NOMO-1 (cell line): ENCODE data around the gene MACROD1.
"Not testable (repeated sequence)": the region's sequence is repeated elsewhere in the genome, so short reads cannot be mapped to it uniquely, and the experiment has no call there.

ENCODE experiments used
- DNase-seq, 2 experiments: peaks; one replicate each; lab custom pipeline; 2025; ENCODE audit not compliant: unreplicated experiment in 2 of 2; lab: John Stamatoyannopoulos, UW

The MACROD1 gene

DNA sequence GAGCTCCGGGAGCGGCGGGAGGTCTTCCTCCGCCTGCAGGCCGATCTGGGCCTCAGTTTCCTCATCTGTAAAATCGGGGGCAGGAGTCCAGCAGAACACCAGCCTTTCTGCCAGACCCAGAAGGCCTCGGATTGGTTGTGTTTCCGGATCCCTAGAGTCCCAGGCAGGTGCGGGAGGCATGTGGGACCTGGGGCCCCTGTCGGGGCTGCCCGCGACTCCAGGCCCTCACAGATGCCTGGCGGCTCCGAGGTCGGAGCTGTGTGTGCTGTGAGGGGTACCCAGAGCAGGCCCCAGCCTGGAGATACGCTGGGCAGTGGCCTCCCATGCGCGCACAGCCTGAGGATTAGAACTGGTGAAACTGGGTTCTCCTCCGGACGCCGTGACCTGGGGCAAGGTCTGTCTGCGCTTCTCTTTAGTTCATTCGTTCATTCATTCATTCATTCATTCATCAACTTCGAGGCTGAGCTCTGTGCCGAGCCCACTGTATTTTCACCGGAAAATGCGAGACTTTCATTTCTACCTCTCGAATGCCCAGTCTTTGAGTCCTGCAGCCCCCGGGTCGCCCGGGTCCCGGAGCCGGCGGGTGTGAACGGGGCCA, 105.6 kb downstream of the MACROD1 start:
- no peak for DNase-seq

DNA sequence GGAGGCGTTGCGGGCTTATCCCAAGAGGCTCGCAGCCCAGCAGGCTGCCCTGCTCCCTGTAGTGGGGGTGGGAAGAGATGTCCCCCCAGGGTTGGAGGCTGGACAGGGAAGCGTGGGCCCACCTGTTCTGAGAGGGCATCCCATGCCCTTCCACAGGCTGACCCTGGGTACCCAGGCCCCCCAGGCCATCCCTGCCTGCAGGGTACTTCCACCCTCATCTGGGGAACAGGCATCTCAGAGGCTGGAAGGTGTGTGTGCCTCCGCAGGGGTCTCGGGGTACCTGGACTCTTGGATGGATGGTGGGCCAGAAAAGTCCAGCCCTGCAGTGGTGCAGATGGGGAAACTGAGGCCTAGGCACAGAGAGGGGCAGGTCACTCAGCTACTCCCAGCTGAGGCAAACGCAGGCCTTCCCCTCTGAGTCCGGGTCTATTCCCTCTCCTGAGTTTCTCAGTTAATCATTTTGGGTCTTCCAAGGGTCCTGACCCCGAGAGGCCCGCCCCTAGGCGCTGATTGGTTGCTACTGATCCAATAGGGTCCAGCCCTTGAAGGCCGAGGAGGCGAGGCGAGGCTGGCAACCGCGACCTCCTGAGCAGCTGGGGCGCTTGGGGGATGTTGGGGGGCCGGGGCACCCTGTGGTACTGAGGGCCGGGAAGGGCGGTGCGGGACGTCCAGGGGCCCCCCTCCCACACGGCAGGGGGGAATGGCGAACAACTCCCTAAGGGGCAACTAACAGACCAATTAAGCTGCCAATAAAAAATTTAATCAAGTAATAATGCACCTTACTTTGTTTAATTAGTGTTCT, 106.4 kb downstream of the MACROD1 start:
- DNase-seq: no peak

DNA sequence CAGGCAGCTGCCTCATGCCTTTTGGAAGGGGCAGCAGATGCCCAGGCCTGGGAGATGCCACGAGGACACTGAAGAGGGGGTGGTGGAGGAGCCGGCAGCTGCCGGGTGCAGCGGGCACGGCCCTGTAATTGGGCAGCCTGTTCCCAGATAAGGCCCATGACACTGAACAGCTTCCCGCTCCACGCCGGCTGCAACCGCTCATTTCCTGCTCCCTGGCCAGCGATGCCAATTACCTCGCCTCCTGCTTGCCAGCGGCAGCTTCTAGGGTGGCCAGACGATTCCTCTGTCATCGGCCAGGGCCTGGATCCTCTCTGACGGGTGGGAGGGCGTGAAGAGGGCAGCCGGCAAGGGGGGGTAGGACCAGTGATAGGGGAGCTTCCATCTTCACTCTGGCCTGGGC, 107.4 kb downstream of the MACROD1 start:
- DNase-seq: no peak

DNA sequence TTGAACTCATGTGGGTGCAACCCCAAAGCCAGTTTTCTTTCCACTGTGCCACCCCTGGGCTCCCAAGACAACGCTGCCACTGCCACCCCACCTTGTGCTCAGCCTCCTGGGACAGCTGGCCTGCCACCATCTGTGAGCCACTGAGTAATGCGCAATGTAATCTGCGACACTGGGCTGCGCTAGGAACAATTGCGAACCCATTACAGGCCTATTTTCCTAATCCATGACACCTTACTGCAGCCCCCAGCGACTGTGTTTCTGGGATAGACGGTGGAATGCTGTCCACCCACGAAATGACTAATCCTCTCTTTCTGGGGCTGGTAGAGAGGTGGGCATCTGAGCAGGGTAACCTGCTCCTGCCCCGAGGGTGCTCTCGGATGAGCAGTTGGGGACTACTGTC, 108.0 kb downstream of the MACROD1 start:
- DNase-seq: no peak

DNA sequence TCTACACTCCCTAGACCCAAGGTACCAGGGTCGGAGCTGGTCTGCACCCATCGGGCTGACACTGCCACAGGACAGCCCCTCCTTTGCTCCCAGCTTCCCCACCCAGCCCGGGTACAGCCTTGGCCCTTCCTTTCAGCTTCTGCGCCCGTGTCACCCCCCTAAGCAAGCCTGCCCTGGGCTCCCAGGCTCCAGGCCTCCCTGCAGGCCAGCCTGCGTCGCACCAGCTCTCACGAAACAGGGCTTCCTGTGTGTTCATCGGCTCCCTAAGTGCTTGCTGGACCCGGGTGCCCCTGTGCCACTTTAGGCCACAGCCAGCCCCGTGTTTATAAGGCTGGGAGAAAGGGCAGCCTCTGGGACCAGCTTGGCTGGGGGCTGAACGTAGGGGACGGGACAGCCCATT, 109.1 kb downstream of the MACROD1 start:
- DNase-seq: no peak

DNA sequence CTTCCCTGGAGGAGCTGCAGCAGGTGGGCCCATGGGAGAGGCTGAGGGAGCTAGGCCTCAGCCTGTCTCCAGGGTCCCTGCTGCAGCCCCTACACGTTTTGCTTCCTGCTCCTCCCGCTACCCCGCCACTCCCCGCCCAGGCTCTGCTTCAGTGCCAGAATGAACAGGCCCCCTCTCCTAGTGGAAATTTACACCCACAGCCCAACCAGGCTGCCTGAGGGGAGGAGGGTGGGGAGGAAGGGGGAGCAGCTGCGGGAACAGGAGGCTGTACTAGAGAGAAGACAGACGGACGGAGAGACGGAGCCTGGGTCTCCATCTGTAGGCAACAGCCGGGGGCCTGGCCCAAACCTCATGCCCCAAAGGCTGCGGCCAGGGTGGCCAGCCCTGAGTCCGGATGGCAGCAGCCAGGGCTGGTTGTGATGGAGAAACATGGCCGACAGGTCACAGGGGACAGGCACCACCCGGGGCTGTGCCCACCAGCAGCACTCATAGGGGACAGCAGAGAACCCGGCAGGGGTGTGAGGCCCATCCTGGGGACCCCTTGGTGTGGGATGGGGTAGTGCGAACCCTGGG, 109.6 kb downstream of the MACROD1 start:
- no peak for DNase-seq

DNA sequence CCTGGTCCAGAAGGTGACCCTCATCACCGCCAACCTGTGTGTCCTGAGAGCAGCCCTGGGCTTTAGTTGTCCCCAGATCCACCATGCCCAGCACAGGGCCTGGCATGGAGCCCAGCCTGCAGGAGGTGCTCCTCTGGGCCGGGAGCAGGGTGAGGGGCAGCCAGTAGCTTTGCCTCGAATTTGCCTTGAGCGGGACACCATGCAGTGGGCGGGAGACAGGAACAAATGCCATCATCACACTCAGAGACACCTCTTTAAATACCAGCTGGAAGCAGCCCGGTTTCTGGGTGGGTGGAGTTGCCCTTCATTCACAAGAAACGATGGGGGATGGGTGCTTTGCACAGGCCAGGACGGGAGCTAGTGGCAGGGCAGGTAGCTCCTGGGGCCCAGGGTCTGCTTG, 110.8 kb downstream of the MACROD1 start:
- DNase-seq: no peak

DNA sequence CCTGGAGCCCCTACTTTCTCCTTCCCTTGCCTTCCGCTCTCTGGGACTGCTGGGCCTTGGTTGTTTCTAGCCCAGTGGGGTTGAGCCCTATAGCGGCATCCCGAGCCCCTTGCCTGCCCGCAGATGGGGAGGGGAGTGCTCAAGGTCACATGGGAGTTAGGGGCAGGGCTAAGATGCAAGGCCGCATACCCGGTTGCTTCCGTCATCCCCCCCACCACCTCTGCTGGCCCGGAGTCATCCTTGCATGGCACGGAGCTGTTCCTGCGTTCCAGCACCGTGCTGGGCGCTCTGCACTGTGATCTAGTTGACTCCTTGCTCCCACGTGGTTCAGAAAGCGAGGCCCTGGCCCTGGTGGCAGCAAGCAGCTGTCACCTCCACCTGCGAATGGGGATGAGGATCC, 112.2 kb downstream of the MACROD1 start:
- DNase-seq: no peak

DNA sequence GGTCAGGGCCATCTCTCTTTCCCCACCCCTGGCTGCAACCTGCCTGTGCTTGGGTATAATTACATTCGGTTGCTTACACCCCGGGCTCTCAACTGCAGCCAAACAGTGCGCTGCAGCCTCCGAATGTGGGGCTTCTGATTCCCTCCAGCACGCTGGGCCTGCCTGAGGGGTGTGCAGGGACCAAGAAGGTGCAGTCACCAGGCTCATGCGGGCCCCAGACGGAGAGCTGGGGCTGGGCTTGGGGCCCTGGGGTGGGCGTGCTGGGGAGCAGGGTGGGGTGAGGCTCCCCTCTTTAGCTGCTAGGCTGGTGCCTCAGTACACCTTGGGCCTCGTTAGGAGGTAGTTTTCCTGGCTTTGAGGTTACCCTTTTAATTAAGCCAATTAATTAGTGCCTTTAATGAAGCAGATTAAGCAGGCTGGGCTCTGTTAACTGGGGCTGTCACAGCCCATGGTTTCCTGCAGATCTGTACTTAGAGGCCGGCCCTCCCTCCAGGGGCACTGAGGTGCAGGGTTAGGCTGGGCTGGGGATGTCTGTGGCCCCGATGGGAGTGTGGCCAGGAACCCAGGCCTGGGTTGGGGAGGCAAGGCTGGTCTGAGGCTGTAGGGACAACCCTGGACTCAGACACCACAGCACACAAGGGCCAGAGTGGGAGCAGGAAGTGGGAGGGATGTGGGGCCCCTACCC, 112.8 kb downstream of the MACROD1 start:
- no peak for DNase-seq

DNA sequence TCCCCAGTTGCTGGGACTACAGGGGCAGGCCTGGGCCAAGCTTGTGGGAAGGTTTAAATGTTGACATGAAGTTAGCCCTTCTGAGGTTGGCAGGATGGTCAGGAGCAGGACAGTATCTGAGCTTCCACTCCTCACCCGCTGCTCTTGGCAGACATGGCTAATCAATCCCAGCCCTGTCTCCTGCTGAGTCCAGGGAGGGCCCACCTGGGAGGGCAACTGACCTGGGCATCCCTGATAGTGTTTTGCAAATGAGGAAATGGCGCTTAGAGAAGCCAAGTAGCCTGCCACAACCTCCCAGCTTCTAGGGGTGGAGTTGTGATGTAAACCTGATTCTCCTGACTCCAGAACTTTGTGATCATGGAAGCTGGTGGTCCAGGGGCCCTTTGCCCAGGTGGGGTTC, 113.5 kb downstream of the MACROD1 start:
- DNase-seq: no peak

DNA sequence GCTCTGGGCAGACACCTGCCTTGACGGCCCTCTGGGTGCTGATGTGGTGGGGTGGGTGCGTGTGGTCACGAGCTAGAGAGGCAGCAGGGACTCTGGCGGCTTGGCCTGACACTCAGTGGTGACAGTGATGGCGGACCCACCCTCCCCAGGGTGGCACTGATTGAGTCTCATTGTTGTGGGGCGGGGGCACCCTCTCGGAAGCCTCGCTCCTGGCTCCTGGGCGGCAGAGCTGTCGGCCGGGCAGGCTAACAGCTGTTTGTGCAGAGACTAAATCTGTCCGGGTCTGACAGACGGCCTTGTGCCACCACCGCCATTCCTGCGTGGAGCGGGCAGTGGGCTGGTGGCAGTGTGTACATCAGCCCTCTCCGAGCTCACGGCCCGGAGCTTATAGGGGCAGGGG, 114.6 kb downstream of the MACROD1 start:
- DNase-seq: no peak

DNA sequence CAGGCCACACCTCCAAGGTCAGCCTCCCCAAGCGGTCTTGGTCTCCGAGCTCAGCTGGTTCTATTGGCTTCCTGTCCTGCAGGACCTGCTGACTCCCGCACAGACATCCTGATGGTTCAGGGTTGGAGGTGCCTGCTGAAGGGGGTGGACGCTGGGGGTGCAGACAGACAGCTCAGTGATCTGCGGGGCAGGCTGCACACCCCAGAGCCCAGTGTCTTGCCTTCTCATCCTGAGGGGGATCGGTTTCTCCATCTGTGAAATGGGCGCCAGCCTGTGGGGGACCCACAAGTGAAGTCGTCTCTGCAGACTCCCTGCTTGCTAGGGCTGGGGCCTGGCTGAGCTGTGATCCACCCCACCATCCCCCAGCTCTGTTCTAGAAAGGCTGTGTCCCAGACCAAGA, 116.4 kb downstream of the MACROD1 start:
- DNase-seq: no peak

DNA sequence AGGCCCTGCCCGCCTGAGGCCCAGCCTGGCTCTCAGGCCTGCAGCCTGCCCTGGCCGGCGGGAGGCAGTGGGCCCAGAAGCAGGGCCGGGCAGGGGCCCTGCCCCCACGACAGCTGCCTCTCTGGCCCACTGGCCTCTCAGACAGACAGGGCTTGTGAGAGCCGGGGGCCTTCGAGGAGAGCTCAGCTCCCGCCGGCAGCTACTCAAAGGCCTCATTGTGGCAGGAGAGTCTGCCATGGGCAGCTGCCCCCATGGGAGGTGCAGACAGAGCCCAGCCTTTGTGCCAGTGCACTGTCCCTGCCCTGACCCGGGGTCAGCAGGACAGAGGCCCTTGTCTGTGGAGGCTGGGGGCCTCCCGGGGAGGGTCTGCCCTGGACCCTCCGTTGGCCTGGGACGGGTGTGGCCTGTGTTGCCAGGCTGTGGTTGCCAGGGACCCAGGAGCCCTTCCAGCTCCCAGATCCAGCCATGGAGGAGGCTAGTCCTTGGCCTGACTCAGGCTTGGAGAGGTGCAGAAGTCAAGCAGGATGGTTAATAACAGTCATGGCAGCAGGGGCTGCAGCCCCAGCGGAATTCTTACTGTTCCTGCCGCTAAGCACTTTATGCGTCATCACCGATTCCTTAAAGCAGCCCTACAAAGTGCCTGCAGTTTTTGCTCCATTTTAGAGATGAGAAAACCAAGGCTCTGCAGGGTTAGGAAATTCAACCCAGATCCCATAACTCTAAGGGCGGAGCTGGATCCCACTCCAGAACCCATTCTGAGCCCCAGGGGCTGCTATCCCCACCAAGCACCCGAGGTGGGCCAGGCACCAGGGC, 117.7 kb downstream of the MACROD1 start:
- DNase-seq: no peak

DNA sequence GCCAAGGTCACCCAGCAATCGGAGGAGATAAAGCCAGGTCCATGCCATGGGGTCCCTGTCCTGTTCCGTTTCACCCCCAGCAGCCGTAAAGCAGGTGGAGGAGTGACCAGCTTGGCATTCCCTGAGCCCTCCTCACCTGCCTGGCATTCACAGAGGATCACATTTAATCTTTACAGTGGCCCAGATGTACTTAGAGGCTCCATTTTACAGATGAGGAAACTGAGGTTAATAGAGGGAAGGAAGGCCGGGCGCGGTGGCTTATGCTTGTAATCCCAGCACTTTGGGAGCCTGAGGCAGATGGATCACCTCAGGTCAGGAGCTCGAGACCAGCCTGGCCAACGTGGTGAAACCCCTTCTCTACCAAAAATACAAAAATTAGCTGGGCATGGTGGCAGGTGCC, 118.5 kb downstream of the MACROD1 start:
- DNase-seq: not testable (repeated sequence)

DNA sequence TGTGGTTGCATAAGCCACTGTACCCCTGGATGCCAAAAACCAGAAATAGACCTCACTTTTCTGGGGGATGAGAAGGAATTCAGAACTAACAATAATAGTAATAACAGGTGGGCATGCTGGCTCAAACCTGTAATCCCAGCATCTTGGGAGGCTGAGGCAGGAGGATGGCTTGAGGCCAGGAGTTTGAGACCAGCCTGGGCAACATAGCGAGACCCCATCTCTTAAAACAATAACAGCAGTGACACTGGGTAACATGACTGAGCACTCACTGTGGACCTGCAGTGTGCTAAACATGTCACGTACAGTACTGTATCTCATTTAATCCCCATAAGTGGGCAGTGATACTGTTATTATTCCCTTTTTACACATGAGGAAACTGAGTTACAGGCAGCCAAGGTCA, 120.2 kb downstream of the MACROD1 start:
- DNase-seq: no peak

DNA sequence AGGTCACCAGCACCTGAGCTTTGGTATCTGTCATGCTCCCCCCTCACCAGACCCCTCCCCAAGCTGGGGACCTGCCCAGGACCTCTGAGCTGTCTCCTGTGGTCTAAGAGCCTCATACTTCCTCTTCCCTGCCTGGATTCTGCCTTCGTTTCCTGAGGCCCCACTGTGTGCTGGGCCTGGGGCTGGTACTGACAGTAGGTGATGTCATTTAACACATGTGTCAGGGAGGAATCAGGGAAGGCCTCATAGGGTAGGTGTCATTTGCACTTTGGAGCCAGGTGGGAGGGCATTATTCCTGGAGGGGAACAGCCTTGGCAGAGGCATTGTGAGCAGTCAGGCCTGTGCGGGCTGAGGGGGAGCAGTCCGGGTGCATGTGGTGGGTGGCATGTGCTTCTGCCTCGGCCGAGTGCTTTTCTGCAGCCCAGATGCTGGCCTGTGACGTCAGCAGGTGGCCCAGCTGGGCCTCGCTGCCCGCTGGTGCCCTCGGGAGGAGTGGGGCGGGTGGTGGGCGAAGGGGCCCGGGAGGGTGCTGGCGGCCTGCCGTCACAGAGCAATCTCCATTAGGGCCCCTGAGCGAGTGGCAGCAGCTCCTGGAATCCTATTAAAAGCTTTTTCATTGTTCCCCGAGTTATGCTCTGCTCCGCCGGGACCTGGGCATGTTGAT, 121.1 kb downstream of the MACROD1 start:
- no peak for DNase-seq

DNA sequence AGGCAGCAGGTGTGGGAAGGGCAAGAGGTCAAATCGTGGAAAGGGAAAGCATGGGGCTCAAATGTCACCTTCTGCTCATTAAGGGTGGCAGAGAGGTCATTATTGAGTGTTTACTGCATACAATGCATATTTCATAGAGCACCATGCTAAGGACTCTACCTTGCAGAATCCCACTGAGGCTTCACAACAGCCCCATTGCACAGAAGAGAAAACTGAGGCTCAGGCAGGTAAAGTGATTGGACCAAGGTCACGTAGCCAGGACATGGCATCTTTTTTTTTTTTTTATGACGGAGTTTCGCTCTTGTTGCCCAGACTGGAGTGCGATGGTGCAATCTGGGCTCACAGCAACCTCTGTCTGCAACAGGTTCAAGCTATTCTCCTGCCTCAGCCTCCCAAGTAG, 122.4 kb downstream of the MACROD1 start:
- no peak for DNase-seq

DNA sequence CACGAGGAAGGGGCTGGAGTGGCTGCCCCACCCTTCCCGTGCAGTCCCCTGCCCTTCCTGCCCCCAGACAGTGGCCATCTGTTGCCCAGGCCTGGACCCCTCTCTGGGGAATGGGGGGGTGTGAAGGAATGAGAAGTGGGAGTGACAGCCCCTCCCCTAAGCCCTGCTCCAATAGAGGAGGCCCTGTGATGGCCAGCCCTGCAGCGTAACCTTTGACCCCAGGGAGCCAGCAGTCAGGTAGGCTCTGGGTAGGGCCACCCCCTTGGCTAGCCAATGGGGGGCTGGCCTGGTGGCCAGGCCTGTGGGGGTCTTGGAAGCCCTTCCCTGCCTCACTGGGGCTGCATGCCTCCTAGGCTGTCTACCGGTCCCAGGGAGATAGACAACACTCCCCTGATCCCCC, 123.6 kb downstream of the MACROD1 start:
- DNase-seq: no peak

DNA sequence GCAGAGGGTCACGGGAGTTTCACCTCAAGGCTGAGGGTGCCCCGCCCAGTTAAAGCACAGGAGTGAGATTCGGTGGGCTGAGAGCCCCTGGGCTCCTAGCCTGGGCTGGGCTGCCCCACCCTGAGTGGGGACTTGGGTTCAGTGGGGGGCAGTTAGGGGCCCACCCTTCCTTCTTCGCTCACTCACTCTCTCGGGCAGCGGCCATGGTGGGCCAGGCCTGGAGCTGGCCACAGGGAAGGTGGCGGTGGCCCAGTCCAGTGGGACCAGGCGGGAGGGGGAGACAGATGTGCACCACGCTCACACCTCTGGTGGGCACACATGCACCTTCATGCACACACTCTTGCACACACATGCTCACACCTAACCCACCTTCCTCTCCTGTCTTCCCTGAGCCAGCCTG, 124.1 kb downstream of the MACROD1 start:
- DNase-seq: no peak

DNA sequence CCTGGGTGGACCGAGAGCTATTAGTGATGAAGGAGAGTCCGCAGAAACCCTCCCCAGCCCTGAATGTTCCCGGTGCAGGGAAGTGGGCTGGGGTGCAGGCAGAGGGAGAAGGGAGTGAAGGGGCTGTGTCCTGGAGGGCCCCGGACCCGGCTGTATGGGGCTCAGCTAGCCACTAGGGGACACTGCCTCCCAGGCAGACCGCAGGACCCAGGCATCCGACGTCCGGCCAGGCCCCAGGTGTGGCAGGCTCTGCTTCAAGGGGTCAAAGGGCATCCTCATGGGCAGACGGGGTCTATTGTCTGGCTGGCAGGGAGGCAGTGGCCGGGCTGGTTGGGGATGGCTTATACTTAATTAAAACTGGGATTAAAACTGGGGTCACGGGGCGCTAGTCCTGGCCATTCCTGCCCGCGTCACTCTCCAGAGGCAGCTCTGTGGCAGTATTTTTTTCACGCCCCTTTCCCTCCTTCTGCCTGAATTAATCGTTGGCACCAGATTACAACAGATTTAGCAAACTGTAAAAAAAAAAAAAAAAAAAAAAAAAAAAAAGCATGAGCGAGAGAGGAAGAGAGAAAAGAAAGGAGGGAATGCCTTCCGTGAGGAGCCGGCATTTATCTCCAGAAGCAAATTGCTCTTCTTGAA, 125.1 kb downstream of the MACROD1 start:
- peak in 1 of 2 experiments; percentile 3 for DNase-seq
